D721Med (cell line): ENCODE measurements around the gene TNFRSF9.
A peak's percentile ranks its signal among the peaks of the same experiment; 100 is the strongest.

Experiments
- DNase-seq: peaks from one replicate; pipeline ENCODE4 v3.0.0; 2011; ENCODE audit warnings: low spot score; ENCODE audit not compliant: insufficient read length
- FAIRE-seq: peaks from 2 replicates; lab custom pipeline; 2011; peaks lifted over from hg19 to GRCh38; lab: Jason Lieb, UNC
- CTCF ChIP-seq: IDR thresholded peaks from 2 replicates; pipeline ENCODE4 v1.5.1; 2012; ENCODE audit warnings: mild to moderate bottlenecking, control low read depth; ENCODE audit not compliant: insufficient read depth; ENCODE audit errors: missing control alignments

The TNFRSF9 gene

GRCh38 chr1:7916501-7916830 lies 24.2 kb downstream of the TNFRSF9 start:
- FAIRE-seq (no peak), DNase-seq (no peak)
- no peak for TF ChIP-seq CTCF

GRCh38 chr1:7915826-7916500 lies 24.7 kb downstream of the TNFRSF9 start:
- no peak for FAIRE-seq
- DNase-seq, result no peak
- TF ChIP-seq CTCF, result no peak

GRCh38 chr1:7912743-7913557 lies 27.7 kb downstream of the TNFRSF9 start:
- no peak for TF ChIP-seq CTCF
- FAIRE-seq, result no peak
- no peak for DNase-seq

- FAIRE-seq (no peak), DNase-seq (no peak)
- TF ChIP-seq CTCF, result no peak
These were observed 28.5 kb downstream of the TNFRSF9 start for GRCh38 chr1:7912145-7912544.

GRCh38 chr1:7905262-7905661 lies 35.4 kb downstream of the TNFRSF9 start:
- FAIRE-seq, result no peak
- TF ChIP-seq CTCF, result no peak
- DNase-seq, result no peak

- peak; percentile 20 for DNase-seq
- TF ChIP-seq CTCF, result peak; percentile 78
- FAIRE-seq, result no peak
These were observed 38.1 kb downstream of the TNFRSF9 start for GRCh38 chr1:7902478-7903085.
